OCI-LY7 (cell line): ENCODE measurements around the gene METTL8.

ENCODE experiments used
- CTCF ChIP-seq: fragments of 200-600 bp; sonication (generic); conservative IDR thresholded peaks from 2 replicates; pipeline ENCODE4 v1.5.1; 2014; ENCODE audit warnings: mild to moderate bottlenecking, antibody characterized with exemption, low read length, moderate library complexity, mixed read lengths
- EZH2phosphoT487 ChIP-seq: fragments of 200-600 bp; sonication (generic); IDR thresholded peaks from 2 replicates; pipeline ENCODE4 v1.6.1; 2018; ENCODE audit warnings: low read depth, borderline replicate concordance, mild to moderate bottlenecking, mixed run types, antibody characterized with exemption, low read length, moderate library complexity, mixed read lengths

GRCh38 chr2:171404261-171404660 is 29.5 kb downstream of the METTL8 start:
- no peak for TF ChIP-seq CTCF
- no peak for TF ChIP-seq EZH2phosphoT487
